ENCODE data around the gene ATN1.

The ATN1 gene

DNA sequence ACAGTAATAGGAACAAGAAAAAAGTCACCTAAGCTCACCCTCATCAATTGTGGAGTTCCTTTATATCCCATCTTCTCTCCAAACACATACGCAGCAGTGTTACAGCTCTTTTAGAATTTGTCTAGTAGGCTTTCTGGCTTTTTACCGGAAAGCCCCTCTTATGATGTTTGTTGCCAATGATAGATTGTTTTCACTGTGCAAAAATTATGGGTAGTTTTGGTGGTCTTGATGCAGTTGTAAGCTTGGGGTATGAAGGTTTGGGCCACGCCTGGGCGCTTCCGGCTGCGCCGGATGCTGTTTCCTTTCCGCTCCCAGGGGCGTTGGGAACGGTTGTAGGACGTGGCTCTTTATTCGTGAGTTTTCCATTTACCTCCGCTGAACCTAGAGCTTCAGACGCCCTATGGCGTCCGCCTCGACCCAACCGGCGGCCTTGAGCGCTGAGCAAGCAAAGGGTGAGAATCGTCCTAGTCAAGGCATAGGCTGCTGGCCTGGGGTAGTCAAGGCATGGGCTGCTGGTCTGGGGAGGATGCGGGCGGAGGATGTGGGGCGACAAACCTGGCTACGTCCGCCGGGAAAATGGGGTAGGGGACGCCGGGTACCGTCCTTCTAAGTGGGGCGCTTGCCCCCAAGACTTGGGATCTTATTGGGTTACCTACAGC lies 16.1 kb downstream of the ATN1 start, which contains the start of the genes C12orf57 and RNU7-1:
C12orf57 (plus strand) TSS at position 301 of the 659 bp plus-strand sequence; CDS start at position 401, 100 bp downstream.
RNU7-1 (plus strand) TSS at position 95 of the 659 bp plus-strand sequence.
- peak within 1 kb of the TSS; percentile 80 to 83 for H3K4me3 ChIP-seq (replicated peaks in 1 of 2; ENCODE audit: low read depth in 2 of 2, low read length in 2 of 2)
- TF ChIP-seq, protein P1, sequence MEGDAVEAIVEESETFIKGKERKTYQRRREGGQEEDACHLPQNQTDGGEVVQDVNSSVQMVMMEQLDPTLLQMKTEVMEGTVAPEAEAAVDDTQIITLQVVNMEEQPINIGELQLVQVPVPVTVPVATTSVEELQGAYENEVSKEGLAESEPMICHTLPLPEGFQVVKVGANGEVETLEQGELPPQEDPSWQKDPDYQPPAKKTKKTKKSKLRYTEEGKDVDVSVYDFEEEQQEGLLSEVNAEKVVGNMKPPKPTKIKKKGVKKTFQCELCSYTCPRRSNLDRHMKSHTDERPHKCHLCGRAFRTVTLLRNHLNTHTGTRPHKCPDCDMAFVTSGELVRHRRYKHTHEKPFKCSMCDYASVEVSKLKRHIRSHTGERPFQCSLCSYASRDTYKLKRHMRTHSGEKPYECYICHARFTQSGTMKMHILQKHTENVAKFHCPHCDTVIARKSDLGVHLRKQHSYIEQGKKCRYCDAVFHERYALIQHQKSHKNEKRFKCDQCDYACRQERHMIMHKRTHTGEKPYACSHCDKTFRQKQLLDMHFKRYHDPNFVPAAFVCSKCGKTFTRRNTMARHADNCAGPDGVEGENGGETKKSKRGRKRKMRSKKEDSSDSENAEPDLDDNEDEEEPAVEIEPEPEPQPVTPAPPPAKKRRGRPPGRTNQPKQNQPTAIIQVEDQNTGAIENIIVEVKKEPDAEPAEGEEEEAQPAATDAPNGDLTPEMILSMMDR (IDR thresholded peaks at IDR 0.05; ENCODE audit: low read depth, low read length) = no peak
- DNase-seq (ENCODE audit: low read depth in 2 of 2) = peak; percentile 88 to 95

DNA sequence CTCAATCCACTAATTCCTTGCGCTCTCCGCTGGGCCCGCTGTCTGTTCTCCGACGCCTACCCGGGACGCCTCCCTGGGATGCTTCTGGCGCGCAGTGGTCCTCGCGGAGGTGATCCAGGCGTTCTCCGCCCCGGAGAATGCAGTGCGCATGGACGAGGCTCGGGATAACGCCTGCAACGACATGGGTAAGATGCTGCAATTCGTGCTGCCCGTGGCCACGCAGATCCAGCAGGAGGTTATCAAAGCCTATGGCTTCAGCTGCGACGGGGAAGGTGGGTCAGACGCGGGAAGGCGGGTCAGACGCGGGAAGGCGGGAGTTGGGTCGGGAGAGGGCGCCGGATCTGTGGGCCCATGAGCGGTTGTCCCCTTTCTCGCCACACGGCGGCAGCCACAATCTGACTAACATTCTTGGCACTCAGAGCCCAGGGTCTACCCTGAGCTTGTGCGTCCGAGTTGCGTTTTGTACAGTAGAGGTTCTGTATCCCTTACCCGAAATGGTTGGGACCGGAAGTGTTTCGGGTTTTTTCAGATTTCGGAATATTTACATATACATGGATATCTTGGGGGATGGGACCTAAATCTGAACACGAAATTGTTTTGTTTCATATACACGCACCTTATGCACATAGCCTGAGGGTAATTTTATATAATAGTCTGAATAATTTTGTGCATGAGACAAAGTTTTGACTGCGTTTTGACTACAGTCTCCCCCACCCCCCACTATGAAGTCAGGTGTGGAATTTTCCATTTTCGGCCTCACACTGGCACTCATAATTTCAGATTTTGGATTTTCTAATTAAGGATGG lies 16.8 kb downstream of the ATN1 start:
- DNase-seq (ENCODE audit: low read depth in 2 of 2) = peak; percentile 94 to 96
- TF ChIP-seq, protein P1 (IDR thresholded peaks at IDR 0.05; ENCODE audit: low read depth, low read length) = peak; percentile 88
- peak overlapping the region; percentile 80 to 83 for H3K4me3 ChIP-seq (replicated peaks in 1 of 2; ENCODE audit: low read depth in 2 of 2, low read length in 2 of 2)

DNA sequence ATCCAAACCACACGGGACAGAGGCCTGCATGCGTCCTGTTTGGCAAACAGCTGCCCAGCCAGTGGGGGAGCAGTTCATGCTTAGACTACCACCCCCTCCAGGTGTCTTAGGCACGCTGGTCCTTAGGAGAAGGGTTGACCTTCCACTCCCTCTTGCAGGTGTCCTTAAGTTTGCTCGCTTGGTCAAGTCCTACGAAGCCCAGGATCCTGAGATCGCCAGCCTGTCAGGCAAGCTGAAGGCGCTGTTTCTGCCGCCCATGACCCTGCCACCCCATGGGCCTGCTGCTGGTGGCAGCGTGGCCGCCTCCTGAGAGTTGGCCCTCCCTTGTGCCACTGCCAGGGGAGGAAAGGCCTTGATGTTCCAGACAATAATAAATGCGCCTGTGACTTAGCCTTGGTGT lies 17.9 kb downstream of the ATN1 start:
- H3K4me3 ChIP-seq (replicated peaks in 1 of 2; ENCODE audit: low read depth in 2 of 2, low read length in 2 of 2) = no peak overlapping the region
- TF ChIP-seq, protein P1 (IDR thresholded peaks at IDR 0.05; ENCODE audit: low read depth, low read length) = no peak
- no peak for DNase-seq (ENCODE audit: low read depth in 2 of 2)

DNA sequence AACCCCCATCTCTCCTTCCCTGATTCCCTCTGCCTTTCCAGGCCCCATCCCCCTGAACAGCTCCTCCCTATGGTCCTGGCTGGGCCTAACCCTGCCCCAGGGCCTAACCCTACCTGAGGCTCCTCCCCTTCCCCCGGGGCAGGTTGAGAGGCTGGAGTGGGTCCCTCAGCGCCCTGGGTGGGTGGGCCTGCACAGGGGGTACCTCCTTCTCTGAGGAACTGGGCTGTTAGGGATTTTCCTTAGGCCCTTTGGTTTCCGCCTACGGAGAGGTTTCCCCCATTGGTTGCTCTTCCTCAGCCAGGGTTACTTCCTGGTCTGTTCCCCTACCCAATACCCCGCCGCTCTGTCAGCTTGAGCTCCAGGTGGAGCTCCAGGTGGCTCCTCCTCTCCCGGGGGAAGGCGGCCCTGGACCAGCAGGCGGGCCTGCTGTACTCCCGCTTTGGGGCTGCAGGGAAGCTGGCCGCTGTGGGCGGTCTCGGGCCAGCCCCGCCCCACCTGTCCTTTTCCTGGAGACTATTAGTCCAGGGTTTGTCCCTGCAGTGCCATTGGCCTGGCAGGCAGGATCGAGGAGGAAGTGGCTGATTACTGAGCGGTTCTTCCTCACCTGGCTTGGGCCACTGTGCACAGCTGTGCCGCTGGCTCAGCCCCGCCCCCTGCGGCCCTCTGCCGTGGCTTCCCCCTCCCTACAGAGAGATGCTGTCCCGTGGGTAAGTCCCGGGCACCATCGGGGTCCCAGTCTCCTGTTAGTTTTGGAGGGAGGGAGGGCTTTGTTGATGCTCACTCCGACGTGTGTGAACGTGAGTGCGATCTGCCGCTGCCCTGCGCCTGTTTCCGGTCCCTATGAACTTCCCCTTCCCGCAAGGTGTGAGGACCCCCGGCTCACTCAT lies 18.5 kb downstream of the ATN1 start:
- H3K4me3 ChIP-seq (replicated peaks in 1 of 2; ENCODE audit: low read depth in 2 of 2, low read length in 2 of 2) = no peak overlapping the region

DNA sequence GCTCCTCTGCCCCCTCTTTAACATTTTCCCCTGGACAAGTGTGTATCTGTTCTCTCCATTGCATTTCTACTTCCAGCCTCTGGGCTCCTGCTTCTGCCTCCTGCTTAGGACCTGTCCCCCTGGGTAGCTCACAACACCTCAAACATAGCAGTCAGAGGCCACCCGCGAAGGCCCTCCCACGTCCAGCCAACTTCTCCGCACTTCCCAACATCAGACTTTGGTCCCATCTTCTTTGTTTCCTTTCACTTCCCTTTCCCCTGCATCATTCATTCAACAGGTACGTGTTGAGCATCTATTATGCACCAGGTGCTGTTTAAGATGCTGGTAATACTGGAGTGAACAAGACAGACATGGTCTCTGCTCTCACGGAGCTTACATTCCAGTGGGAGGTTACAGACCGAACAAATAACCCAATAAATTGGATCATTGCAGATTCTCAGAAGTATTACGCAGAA lies 19.2 kb downstream of the ATN1 start:
- TF ChIP-seq, protein P1 (IDR thresholded peaks at IDR 0.05; ENCODE audit: low read depth, low read length) = no peak
- no peak overlapping the region for H3K4me3 ChIP-seq (replicated peaks in 1 of 2; ENCODE audit: low read depth in 2 of 2, low read length in 2 of 2)
- DNase-seq (ENCODE audit: low read depth in 2 of 2) = no peak

More for the DNA sequence above, 18.5 kb downstream of the ATN1 start:
- TF ChIP-seq, protein P1 (IDR thresholded peaks at IDR 0.05; ENCODE audit: low read depth, low read length) = no peak
- no peak for DNase-seq (ENCODE audit: low read depth in 2 of 2)

DNA sequence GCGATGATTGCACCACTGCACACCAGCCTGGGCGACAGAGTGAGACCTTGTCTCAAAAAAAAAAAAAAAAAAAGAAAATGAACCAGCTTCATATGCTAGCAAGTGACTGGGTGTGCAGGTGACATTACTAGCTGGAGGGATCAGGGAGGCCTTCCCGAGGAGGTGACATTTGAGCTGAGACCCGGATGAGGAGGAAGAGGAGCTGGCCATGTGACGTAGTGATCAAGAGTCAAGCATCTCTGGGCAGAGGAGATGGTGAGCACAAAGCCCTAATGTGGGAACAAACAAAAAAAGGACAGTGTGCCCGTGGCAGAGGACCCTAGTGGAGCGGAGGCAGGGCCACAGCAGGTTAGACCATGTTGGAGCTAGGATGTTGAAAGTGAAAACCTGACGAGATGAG lies 19.9 kb downstream of the ATN1 start:
- TF ChIP-seq, protein P1 (IDR thresholded peaks at IDR 0.05; ENCODE audit: low read depth, low read length) = no peak
- no peak for DNase-seq (ENCODE audit: low read depth in 2 of 2)
- no peak overlapping the region for H3K4me3 ChIP-seq (replicated peaks in 1 of 2; ENCODE audit: low read depth in 2 of 2, low read length in 2 of 2)

Measured in cardiac fibroblast (primary cell).